Measurements from ENCODE around the gene TXNDC11.
A peak's percentile ranks its signal among the peaks of the same experiment; 100 is the strongest.

TXNDC11 gene

GRCh38 chr16:11689031-11689840 is 53.4 kb downstream of the TXNDC11 start:
- no peak for DNase-seq (ENCODE audit: low read depth)

GRCh38 chr16:11688520-11688886 is 54.2 kb downstream of the TXNDC11 start:
- DNase-seq (ENCODE audit: low read depth), result no peak

GRCh38 chr16:11687601-11688519 is 54.8 kb downstream of the TXNDC11 start:
- no peak for DNase-seq (ENCODE audit: low read depth)

GRCh38 chr16:11686713-11687380 is 55.8 kb downstream of the TXNDC11 start:
- no peak for DNase-seq (ENCODE audit: low read depth)

- DNase-seq (ENCODE audit: low read depth), result peak; percentile 59
Measured at GRCh38 chr16:11685844-11686618, 56.6 kb downstream of the TXNDC11 start.

GRCh38 chr16:11684231-11685025 is 58.2 kb downstream of the TXNDC11 start:
- DNase-seq (ENCODE audit: low read depth), result no peak

GRCh38 chr16:11683145-11683544 is 59.5 kb downstream of the TXNDC11 start:
- no peak for DNase-seq (ENCODE audit: low read depth)

- DNase-seq (ENCODE audit: low read depth), result peak; percentile 96
Measured at GRCh38 chr16:11682655-11683096, 60.0 kb downstream of the TXNDC11 start.

- no peak for DNase-seq (ENCODE audit: low read depth)
Measured at GRCh38 chr16:11681976-11682654, 60.5 kb downstream of the TXNDC11 start.

- DNase-seq (ENCODE audit: low read depth), result no peak
Measured at GRCh38 chr16:11681556-11681955, 61.1 kb downstream of the TXNDC11 start.

GRCh38 chr16:11679941-11680911 is 62.4 kb downstream of the TXNDC11 start:
- DNase-seq (ENCODE audit: low read depth), result no peak

- DNase-seq (ENCODE audit: low read depth), result no peak
Measured at GRCh38 chr16:11679250-11679649, 63.4 kb downstream of the TXNDC11 start.

GRCh38 chr16:11677959-11678881 is 64.4 kb downstream of the TXNDC11 start:
- DNase-seq (ENCODE audit: low read depth), result no peak

- peak; percentile 24 for DNase-seq (ENCODE audit: low read depth)
Measured at GRCh38 chr16:11677451-11677951, 65.2 kb downstream of the TXNDC11 start.

- DNase-seq (ENCODE audit: low read depth), result no peak
Measured at GRCh38 chr16:11676799-11677198, 65.9 kb downstream of the TXNDC11 start.

GRCh38 chr16:11675561-11676511 is 66.8 kb downstream of the TXNDC11 start:
- DNase-seq (ENCODE audit: low read depth), result peak; percentile 30

Data from amniotic epithelial cell (primary cell).